Calu3 (cell line): Measurements from ENCODE around the gene CSNK1G3. TPM values are rescaled to one million over a fixed set of nuclear protein-coding genes. Genes with fewer than 3 reads are reported as not detected.

Source experiments
- BruUV-seq: library from RNA; stranded (reverse); fragments of 400-500 nt; replicated peaks from 2 replicates; lab custom pipeline; 2021; lab: Mats Ljungman, UMichigan
- CTCF ChIA-PET: fragments of 300-600 bp; sonication (Branson Sonifier 250); formaldehyde crosslinking; loops from one replicate; lab custom pipeline; 2022; ENCODE audit warnings: antibody characterized with exemption; lab: Charles Lee
- DNase-seq: peaks from one replicate; pipeline ENCODE4 v3.0.0; 2022
- H3K27ac Mint-ChIP-seq: one replicate; pipeline ENCODE4 v1.8.0; 2022; ENCODE audit warnings: mixed read lengths; ENCODE audit not compliant: unreplicated experiment
- H3K27me3 Mint-ChIP-seq: one replicate; pipeline ENCODE4 v1.8.0; 2022; ENCODE audit warnings: mixed read lengths; ENCODE audit not compliant: unreplicated experiment
- H3K36me3 Mint-ChIP-seq: one replicate; pipeline ENCODE4 v1.8.0; 2022; ENCODE audit warnings: mild to moderate bottlenecking, moderate library complexity, mixed read lengths; ENCODE audit not compliant: insufficient read depth, unreplicated experiment
- H3K4me1 Mint-ChIP-seq: one replicate; pipeline ENCODE4 v1.8.0; 2022; ENCODE audit warnings: mild to moderate bottlenecking, low read depth, mixed read lengths; ENCODE audit not compliant: unreplicated experiment
- H3K4me3 Mint-ChIP-seq: one replicate; pipeline ENCODE4 v1.8.0; 2022; ENCODE audit warnings: mild to moderate bottlenecking, low read depth, moderate library complexity, mixed read lengths; ENCODE audit not compliant: unreplicated experiment
- H3K9me3 Mint-ChIP-seq: one replicate; pipeline ENCODE4 v1.8.0; 2022; ENCODE audit warnings: low read depth, mixed read lengths; ENCODE audit not compliant: unreplicated experiment
- intact Hi-C: fragments of 100-400 bp; cut with micrococcal nuclease; formaldehyde crosslinking; loops from one replicate; pipeline ENCODE4 v1.10.0; 2022; ENCODE audit not compliant: unreplicated experiment
- total RNA-seq: library from RNA; stranded (reverse); gene quantifications from 2 replicates; pipeline ENCODE4 v1.2.3, GENCODE V29; 2022
- TF ChIP-seq, protein P1 (sequence below): fragments of 200-600 bp; IDR thresholded peaks from one replicate; pipeline ENCODE4 v1.8.0; 2022; ENCODE audit warnings: antibody characterized with exemption; ENCODE audit not compliant: unreplicated experiment

The CSNK1G3 gene
- total RNA-seq, 1 experiment from 2014 or later = 57.5 TPM

DNA sequence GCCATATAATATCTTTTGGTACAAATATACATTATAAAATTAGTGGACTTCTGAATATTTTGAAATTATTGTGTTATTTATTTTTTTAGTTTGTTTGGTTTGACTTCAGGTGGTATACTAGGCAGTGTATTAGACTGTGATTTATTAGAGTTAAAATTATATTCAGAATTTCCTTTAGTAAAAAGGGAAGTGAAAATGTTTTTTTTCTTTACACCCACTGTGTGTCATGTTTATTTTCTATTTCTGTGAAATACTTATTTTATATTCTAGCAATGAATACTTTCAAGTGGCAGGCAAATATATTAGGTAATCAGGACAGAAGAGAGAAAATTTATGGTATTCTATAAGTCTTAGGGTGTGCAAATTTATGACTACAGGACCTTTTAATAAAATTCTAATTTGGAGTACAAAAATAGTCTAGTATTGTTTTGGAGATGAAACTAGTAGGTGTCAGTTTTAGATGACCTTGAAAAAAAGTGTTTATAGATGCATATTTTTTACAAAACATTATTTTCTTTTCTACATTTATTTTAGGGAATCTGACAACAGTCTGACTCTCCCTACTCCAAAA, 8.8 kb downstream of the CSNK1G3 start:
- TF ChIP-seq, protein P1, sequence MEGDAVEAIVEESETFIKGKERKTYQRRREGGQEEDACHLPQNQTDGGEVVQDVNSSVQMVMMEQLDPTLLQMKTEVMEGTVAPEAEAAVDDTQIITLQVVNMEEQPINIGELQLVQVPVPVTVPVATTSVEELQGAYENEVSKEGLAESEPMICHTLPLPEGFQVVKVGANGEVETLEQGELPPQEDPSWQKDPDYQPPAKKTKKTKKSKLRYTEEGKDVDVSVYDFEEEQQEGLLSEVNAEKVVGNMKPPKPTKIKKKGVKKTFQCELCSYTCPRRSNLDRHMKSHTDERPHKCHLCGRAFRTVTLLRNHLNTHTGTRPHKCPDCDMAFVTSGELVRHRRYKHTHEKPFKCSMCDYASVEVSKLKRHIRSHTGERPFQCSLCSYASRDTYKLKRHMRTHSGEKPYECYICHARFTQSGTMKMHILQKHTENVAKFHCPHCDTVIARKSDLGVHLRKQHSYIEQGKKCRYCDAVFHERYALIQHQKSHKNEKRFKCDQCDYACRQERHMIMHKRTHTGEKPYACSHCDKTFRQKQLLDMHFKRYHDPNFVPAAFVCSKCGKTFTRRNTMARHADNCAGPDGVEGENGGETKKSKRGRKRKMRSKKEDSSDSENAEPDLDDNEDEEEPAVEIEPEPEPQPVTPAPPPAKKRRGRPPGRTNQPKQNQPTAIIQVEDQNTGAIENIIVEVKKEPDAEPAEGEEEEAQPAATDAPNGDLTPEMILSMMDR = no peak
- BruUV-seq = no TSS peak
- H3K27ac Mint-ChIP-seq = no peak overlapping the region
- no peaks in the 10 kb centered on the region for H3K9me3 Mint-ChIP-seq
- H3K4me1 Mint-ChIP-seq = peaks cover 22% of the 10 kb centered on the region
- CTCF ChIA-PET = interaction anchor here (1.0 kb wide), 1 partner anchor 37 kb away, joined by 4 read pairs; no protein-coding TSS in a partner anchor
- no peak for DNase-seq
- intact Hi-C loops = no loop called here
- no peaks in the 10 kb centered on the region for H3K36me3 Mint-ChIP-seq
- no peaks in the 10 kb centered on the region for H3K27me3 Mint-ChIP-seq
- H3K4me3 Mint-ChIP-seq = no peak overlapping the region

GRCh38 chr5:123524146-123524545, 12.2 kb downstream of the CSNK1G3 start:
- no peak for DNase-seq
- H3K27me3 Mint-ChIP-seq = no peaks in the 10 kb centered on the region
- no peaks in the 10 kb centered on the region for H3K36me3 Mint-ChIP-seq
- TF ChIP-seq, protein P1 = no peak
- CTCF ChIA-PET = no interaction called here
- H3K9me3 Mint-ChIP-seq = no peaks in the 10 kb centered on the region
- H3K4me3 Mint-ChIP-seq = no peak overlapping the region
- no TSS peak for BruUV-seq
- H3K4me1 Mint-ChIP-seq = peaks cover 9% of the 10 kb centered on the region
- H3K27ac Mint-ChIP-seq = no peak overlapping the region
- intact Hi-C loops = no loop called here

DNA sequence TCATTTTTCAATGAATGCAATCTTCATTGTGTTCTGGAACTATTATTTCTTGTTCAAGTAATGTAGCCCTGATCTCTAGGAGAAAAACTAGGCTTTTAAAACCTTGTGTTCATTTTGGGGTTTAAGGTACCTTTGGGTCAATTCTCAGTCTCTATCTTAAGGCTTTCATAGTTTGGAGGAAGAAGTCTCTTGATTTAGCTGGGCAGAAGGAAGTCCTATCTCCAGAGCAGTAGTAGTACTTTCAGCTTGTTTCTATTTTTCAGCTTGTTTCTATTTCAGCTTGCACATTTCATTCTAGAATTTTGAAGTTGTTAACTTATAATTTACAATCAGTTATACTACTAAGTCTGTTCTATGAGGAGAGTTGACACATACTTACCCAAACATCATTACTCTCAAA, 15.2 kb downstream of the CSNK1G3 start:
- Mint-ChIP-seq H3K27ac (no peak overlapping the region), H3K4me1 (peaks cover 9% of the 10 kb centered on the region), H3K27me3 (no peaks in the 10 kb centered on the region), H3K4me3 (no peak overlapping the region), H3K36me3 (no peaks in the 10 kb centered on the region), H3K9me3 (no peaks in the 10 kb centered on the region)
- intact Hi-C loops = no loop called here
- BruUV-seq = no TSS peak
- TF ChIP-seq, protein P1 = no peak
- no peak for DNase-seq
- CTCF ChIA-PET = no interaction called here

GRCh38 chr5:123528065-123528464, 16.1 kb downstream of the CSNK1G3 start:
- no TSS peak for BruUV-seq
- TF ChIP-seq, protein P1 = no peak
- CTCF ChIA-PET = no interaction called here
- no peak overlapping the region for H3K27ac Mint-ChIP-seq
- H3K4me3 Mint-ChIP-seq = no peak overlapping the region
- intact Hi-C loops = no loop called here
- no peaks in the 10 kb centered on the region for H3K27me3 Mint-ChIP-seq
- no peaks in the 10 kb centered on the region for H3K9me3 Mint-ChIP-seq
- H3K4me1 Mint-ChIP-seq = peaks cover 9% of the 10 kb centered on the region
- H3K36me3 Mint-ChIP-seq = no peaks in the 10 kb centered on the region
- DNase-seq = no peak
